Measurements from ENCODE around the gene RNASE7. TPM values are rescaled to one million over a fixed set of nuclear protein-coding genes. Genes with fewer than 3 reads are reported as not detected.

RNASE7 gene
- total RNA-seq, 1 experiment from 2014 or later, result not detected

DNA sequence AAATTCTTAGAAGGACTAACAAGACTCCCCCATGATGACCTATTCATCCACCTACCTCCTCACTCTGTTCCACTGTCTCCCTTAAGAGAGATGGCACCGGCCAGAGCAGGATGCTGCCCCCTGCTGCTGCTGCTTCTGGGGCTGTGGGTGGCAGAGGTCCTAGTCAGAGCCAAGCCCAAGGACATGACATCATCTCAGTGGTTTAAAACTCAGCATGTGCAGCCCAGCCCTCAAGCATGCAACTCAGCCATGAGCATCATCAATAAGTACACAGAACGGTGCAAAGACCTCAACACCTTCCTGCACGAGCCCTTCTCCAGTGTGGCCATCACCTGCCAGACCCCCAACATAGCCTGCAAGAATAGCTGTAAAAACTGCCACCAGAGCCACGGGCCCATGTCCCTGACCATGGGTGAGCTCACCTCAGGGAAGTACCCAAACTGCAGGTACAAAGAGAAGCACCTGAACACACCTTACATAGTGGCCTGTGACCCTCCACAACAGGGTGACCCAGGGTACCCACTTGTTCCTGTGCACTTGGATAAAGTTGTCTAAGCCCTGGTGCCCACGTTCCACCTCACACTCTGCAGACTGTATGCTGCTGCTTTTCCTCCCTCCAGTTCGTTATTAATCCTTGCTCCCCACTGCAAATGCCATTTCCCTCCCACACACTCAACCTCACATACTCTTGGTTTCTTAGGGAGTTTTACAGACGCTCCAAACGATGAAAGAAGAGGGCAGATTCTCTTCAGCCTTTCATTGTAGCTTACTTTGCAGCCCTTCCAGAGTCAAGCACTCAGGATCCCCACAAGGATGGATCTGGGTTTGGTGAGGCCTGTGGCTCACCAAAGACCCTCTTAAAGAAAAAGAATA, 15.9 kb downstream of the RNASE7 start, which contains the start of gene RNASE8:
TSS of gene RNASE8 (plus strand) at position 20 of the 873 bp plus-strand sequence. CDS start at position 91, 71 bp downstream.
- DNase-seq, result no peak
- intact Hi-C loops (cut with micrococcal nuclease; ENCODE audit: unreplicated experiment), result no loop called here

DNA sequence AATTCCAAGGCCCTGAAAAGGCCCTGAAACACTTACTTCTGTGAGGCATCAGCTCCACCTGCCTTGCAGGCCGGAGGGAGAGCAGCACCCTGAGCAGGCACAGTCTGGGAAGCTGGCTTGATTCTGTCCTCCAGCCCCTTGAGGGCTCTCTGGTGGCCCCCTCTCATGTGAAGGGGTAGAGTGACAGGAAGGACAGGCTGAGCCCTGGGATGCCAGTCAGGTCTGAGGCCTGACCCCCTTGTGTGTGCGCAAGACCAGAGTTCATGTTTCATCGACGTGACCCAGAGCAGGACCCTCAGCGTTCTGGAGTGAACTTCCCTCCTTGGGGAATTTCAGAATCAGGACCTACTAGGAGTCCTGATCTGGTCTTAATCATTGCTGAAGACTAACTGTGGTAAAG, 16.7 kb downstream of the RNASE7 start:
- intact Hi-C loops (cut with micrococcal nuclease; ENCODE audit: unreplicated experiment), result no loop called here
- CTCF ChIA-PET, result interaction anchor here (0.7 to 1.5 kb wide), 2 partner anchors 42 to 43 kb away, joined by 3 read pairs; partner anchors contain the start of gene TMEM253
- Mint-ChIP-seq H3K4me3 (ENCODE audit: low read depth, unreplicated experiment) (no peak overlapping the region), H3K27ac (ENCODE audit: unreplicated experiment) (no peak overlapping the region), H3K27me3 (ENCODE audit: unreplicated experiment) (peaks cover 16% of the 10 kb centered on the region), H3K36me3 (ENCODE audit: insufficient read depth, unreplicated experiment) (no peaks in the 10 kb centered on the region), H3K4me1 (ENCODE audit: low read depth, unreplicated experiment) (peaks cover 18% of the 10 kb centered on the region), H3K9me3 (ENCODE audit: low read depth, unreplicated experiment) (no peaks in the 10 kb centered on the region)
- BruUV-seq (replicated peaks), result no TSS peak
- TF ChIP-seq, protein P1, sequence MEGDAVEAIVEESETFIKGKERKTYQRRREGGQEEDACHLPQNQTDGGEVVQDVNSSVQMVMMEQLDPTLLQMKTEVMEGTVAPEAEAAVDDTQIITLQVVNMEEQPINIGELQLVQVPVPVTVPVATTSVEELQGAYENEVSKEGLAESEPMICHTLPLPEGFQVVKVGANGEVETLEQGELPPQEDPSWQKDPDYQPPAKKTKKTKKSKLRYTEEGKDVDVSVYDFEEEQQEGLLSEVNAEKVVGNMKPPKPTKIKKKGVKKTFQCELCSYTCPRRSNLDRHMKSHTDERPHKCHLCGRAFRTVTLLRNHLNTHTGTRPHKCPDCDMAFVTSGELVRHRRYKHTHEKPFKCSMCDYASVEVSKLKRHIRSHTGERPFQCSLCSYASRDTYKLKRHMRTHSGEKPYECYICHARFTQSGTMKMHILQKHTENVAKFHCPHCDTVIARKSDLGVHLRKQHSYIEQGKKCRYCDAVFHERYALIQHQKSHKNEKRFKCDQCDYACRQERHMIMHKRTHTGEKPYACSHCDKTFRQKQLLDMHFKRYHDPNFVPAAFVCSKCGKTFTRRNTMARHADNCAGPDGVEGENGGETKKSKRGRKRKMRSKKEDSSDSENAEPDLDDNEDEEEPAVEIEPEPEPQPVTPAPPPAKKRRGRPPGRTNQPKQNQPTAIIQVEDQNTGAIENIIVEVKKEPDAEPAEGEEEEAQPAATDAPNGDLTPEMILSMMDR (IDR thresholded peaks at IDR 0.05; ENCODE audit: unreplicated experiment), result no peak
- no peak for DNase-seq

More for the DNA sequence above, 15.9 kb downstream of the RNASE7 start, which contains the start of gene RNASE8:
- H3K9me3 Mint-ChIP-seq (ENCODE audit: low read depth, unreplicated experiment), result no peaks in the 10 kb centered on the region
- H3K27me3 Mint-ChIP-seq (ENCODE audit: unreplicated experiment), result peaks cover 16% of the 10 kb centered on the region
- no peak within 1 kb of the TSS for H3K4me3 Mint-ChIP-seq (ENCODE audit: low read depth, unreplicated experiment)
- H3K36me3 Mint-ChIP-seq (ENCODE audit: insufficient read depth, unreplicated experiment), result no peaks in the 10 kb centered on the region
- H3K4me1 Mint-ChIP-seq (ENCODE audit: low read depth, unreplicated experiment), result peaks cover 21% of the 10 kb centered on the region
- TF ChIP-seq, protein P1 (IDR thresholded peaks at IDR 0.05; ENCODE audit: unreplicated experiment), result no peak
- no TSS peak for BruUV-seq (replicated peaks)
- CTCF ChIA-PET, result interaction anchor here (1.5 kb wide), 1 partner anchor 42 kb away, joined by 3 read pairs; no protein-coding TSS in a partner anchor
- H3K27ac Mint-ChIP-seq (ENCODE audit: unreplicated experiment), result no peak within 1 kb of the TSS

DNA sequence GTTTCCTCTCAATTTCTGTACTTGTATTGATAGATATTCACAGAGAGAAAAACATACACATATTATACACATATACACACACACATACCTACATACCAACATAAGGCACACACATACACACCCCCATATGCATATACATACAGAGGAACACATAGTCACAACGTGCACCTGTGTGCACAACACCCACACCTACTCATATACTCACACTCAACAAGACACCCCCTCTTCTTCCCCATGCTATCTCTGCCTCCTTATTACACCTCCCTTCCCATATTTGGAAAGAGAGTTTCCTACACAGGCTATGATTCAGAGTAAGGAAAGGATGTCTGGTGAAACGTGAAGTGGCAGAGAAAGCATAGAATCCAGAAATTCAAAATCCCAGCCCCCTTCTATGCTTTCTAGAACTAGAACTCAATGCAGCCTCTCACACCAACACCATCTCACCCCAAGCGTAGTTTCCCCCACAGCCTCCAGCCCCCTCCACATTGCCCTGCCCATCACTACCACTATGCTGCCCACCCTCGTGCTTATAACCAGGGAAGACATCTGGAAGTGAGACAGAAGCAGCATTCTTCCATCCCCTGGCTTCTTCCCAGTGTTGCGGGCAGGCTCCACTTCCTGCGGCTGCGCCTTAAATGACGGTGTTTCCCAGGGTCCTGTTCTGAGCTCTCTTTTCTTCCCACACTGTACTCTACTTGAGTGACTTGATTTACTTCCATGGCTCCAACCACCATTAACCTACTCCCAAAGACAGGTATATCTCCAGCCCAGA, 17.9 kb downstream of the RNASE7 start:
- Mint-ChIP-seq H3K27me3 (ENCODE audit: unreplicated experiment) (peaks cover 20% of the 10 kb centered on the region), H3K4me3 (ENCODE audit: low read depth, unreplicated experiment) (no peak overlapping the region), H3K36me3 (ENCODE audit: insufficient read depth, unreplicated experiment) (no peaks in the 10 kb centered on the region), H3K27ac (ENCODE audit: unreplicated experiment) (no peak overlapping the region), H3K4me1 (ENCODE audit: low read depth, unreplicated experiment) (peaks cover 6% of the 10 kb centered on the region), H3K9me3 (ENCODE audit: low read depth, unreplicated experiment) (no peaks in the 10 kb centered on the region)
- TF ChIP-seq, protein P1 (IDR thresholded peaks at IDR 0.05; ENCODE audit: unreplicated experiment), result no peak
- intact Hi-C loops (cut with micrococcal nuclease; ENCODE audit: unreplicated experiment), result no loop called here
- DNase-seq, result no peak
- CTCF ChIA-PET, result interaction anchor here (1.5 kb wide), 1 partner anchor 44 kb away, joined by 3 read pairs; no protein-coding TSS in a partner anchor
- BruUV-seq (replicated peaks), result no TSS peak

DNA sequence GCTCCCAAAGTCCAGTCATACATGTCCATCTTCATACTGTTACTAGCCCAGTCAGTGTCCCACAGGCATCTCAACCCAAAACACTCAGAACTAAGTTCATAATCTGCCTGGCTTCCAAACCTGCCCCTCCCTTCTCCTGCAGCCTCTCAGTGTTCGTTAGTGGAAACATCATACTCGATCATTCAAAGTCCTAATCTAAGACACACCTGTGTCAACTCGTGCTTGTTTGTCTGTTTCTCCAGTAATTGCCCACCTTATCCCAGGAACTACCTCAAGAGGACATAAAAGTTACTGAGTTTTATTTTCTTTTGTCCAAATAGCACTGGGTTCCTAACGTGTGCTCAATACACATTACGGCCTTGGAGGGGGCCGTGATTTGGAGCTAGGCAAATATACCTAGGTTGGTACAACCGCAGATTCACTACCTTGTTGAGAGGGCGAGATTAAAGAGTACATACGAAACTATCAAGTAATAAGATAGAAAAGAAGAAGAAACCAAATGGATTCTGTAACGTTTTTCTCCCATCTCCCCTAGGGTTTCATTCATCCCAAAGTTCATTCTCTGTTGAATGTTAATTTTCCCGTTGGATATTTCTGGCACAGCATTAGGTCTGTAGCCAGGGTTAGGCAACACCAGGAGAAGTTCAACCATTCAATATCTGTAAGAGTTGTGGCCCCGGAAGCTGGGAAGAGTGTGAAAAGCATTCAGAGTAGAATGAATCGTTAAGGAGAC, 18.6 kb downstream of the RNASE7 start:
- DNase-seq, result no peak
- Mint-ChIP-seq H3K27me3 (ENCODE audit: unreplicated experiment) (peaks cover 28% of the 10 kb centered on the region), H3K4me1 (ENCODE audit: low read depth, unreplicated experiment) (no peaks in the 10 kb centered on the region), H3K27ac (ENCODE audit: unreplicated experiment) (no peak overlapping the region), H3K9me3 (ENCODE audit: low read depth, unreplicated experiment) (no peaks in the 10 kb centered on the region), H3K4me3 (ENCODE audit: low read depth, unreplicated experiment) (no peak overlapping the region), H3K36me3 (ENCODE audit: insufficient read depth, unreplicated experiment) (no peaks in the 10 kb centered on the region)
- CTCF ChIA-PET, result no interaction called here
- intact Hi-C loops (cut with micrococcal nuclease; ENCODE audit: unreplicated experiment), result no loop called here
- no TSS peak for BruUV-seq (replicated peaks)
- TF ChIP-seq, protein P1 (IDR thresholded peaks at IDR 0.05; ENCODE audit: unreplicated experiment), result no peak

Data from Calu3 (cell line).